HG03558 (cell line): ENCODE results near the gene ZNF777.
"Not testable (repeated sequence)": the region's sequence is repeated elsewhere in the genome, so short reads cannot be mapped to it uniquely, and the experiment has no call there.

Experiments used
- ATAC-seq: cut with Tn5 transposase; IDR thresholded peaks from one replicate; pipeline ENCODE4 v1.9.1; 2021; ENCODE audit warnings: moderate number of reproducible peaks; ENCODE audit not compliant: unreplicated experiment; ENCODE audit errors: extremely low read depth

The ZNF777 gene

DNA sequence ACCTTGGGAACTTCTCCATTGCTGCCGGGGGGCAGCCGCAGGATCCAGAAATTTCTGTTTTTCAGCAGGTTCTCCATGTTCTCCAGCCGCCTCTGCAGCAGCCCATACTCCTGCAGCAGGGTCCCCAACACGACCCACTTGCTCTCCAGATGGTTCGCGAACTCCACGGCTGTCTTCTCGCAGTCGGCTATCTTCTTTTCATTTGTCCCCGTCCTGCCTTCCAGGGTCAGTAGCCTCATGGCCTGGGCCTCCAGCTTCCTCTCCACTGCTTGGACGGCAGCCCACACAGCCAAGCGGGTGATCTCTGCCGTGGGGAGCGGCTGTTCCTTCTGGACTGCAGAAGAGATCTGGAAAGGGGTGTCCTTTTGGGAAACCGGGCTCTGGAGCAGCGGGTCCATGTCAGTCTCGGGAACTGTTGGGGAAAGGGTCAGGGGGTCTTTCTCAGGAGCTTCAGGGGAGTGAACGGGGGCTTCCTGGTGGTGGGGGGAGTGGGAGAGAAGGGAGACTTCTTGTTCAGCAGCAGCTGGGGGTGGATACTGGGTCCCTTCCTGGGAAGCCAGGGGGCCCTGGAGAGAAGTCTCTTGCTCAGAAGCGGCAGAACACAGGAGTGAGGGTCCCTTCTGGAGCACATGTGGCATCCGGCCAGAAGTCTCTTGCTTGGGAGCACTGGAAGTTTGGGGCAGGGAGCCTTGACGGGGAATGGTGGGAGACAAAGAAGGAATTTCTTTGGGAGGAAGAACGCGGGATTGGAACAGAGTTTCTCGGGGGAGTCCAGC, 5.5 kb downstream of the ZNF777 start:
- no peak for ATAC-seq

DNA sequence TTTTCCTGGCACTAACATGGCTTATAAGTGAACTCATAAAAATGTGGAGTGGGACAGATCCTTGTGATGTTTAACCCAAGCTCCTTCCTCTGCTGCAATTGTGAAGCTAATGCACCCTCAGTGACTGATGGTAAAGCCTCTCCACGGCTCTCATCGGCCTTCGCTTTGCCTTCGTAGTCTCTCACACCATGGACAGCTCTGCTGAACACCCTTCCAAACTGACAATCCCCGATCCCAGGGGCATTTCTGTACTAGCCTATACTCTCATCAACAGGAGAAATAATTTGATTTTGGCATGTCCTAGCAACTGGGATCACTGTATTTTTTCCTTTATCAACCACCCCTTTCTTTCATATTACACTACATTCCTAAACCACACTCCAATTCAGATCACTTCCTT, 6.1 kb downstream of the ZNF777 start:
- ATAC-seq, result no peak

DNA sequence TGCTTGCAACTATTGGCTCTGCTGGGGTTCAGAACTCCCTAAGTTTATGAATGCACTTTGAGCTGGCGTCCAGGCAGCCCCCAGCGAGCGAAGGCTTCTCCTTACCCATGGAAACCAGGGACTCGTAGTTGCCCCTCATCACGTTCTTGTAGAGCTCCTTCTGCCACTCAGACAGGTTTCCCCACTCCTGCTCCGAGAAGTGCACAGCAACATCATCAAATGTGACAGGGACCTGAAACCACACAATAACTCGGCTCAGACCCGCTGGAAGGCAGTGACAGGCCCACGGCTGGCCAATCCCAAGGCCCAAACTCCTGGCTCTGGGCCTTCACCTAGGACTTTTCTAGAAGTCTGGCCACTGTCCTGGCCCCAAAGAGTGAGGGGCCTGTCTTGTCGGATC, 6.9 kb downstream of the ZNF777 start:
- no peak for ATAC-seq

DNA sequence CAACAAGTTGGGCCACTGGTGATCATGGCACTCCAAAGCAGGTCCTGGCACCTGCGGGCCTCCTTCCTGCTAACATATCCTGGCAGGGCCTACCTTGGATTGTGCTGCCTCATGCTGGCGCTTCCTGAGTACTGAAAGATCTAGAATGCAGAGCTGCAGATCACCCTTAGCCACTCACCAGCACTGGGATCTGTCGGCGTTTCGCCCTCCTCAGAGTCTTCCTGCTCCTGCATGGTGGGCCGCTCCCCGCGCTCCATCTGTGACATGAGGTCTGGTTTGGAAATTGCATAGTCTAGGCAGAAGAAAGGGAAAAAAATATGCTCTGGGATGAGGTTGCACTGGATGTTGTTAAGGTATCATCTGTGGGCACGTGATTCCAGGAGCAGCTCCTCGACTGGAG, 10.0 kb downstream of the ZNF777 start:
- no peak for ATAC-seq

DNA sequence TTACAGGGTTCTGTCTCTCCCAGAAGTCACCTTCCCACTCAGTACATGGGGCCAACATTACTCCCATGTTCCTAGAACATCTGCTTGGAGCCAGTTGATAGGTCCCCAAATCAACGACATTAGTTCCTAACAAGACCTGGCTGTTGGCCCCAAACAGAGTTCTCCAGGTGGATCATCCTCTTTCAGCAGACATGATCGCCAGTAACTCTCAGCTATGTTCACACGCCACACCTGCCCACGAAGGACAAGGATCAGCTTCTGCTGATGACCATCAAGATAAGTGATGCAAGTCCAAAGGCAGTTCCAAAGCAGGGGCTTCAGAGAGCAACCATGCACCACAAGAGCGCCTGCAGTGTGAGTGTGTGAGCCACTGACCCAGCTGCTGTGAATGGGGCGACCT, 11.0 kb downstream of the ZNF777 start:
- ATAC-seq, result no peak

DNA sequence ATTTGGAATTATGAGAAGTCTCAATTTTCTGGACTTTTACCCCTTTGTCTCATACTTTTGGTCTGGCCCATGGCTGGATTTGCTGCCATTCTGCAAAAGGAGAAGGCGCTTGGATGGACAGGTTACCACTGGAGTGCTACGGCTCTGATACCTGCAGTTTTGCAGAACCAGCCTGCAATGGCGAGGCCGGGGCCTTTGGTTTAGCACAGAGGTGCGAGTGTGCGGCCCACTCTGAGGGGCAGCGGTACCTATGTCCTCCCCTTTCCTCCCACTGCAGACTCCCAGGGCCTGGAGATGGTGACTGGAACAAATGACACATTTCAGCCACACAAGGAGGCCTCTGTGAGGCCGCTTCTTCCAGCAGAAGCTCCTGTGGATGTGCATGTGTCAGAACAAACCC, 11.9 kb downstream of the ZNF777 start:
- ATAC-seq, result no peak

DNA sequence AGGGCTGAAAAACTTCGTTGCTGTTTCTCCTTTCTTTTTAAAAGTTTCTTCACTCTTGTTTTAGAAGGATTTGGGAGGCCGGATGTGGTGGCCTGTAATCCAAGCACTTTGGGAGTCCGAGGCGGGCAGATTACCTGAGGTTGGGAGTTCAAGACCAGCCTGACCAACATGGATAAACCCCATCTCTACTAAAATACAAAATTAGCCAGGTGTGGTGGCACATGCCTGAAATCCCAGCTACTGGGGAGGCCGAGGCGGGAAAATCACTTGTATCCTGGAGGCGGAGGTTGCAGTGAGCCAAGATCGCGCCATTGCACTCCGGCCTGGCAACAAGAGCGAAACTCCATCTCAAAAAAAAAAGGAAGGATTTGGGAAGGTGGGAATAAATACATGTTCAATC, 14.8 kb downstream of the ZNF777 start:
- ATAC-seq, result not testable (repeated sequence)

DNA sequence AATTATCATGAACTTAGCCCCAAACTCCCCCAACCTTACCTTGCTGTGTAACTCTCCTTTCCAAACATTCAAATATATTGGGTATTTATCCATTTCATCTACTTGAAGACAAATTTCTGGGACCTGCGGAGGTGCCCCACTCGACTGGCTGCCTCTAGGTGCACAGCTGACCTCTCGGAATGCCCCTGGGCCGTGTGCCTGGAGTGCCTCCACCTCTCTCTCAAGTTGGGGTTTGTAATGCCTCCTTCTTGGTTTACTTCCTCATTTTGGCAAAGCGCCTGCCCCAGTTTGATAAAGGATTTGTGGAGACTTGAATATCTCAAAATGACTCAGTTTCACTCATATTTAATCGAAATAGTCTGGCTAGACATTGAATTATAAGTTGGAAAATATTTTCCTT, 16.6 kb downstream of the ZNF777 start:
- no peak for ATAC-seq

DNA sequence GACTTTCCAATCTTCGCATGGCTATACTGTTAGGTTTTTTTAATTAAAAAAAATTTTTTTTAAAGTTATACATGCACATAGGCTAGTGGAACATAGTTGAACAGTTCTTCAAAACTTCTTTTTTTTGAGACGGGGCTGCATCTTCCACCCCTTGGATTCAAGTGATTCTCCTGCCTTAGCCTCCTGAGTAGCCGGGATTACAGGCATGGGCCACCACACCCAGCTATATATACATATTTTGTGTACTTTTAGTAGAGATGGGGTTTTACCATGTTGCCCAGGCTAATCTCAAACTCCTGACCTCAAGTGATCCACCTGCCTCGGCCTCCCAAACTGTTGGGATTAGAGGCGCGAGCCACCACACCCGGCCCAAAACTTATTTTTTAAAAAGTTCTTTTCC, 17.3 kb downstream of the ZNF777 start:
- ATAC-seq, result no peak

DNA sequence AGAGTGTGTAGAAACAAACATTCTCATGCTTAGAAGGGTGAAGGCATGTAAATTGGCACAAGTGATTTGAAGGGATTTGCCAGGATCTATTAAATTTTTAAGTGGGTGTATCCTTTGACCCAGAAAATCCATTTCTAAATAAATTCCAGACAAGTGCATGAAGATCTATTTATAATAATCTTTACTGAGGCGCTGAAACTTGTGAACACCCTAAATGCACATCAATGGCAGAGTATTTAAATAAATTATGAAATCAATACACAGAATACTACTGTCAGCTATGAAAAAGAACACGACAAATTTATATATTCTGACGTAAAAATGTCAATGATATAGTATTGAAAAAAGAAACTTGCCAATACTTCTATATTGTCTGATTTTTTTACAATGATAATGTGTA, 17.9 kb downstream of the ZNF777 start:
- no peak for ATAC-seq

DNA sequence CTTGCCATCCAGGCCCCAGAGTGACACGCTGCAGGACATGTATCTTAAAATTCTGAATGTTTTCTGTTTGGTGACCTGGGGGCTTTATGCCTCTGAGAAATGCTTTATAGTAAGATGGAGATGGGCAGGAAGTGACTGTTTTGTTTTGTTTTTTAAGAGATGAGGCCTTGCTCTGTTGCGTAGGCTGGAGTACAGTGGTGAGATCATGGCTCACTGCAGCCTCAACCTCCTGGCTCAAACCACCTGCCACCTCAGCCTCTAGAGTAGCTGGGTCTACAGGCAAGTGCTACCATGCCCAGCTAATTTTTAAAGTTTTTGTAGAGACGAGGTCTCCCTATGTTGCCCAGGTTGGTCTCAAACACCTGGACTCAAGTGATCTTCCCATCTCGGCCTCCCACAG, 20.6 kb downstream of the ZNF777 start:
- ATAC-seq, result no peak

DNA sequence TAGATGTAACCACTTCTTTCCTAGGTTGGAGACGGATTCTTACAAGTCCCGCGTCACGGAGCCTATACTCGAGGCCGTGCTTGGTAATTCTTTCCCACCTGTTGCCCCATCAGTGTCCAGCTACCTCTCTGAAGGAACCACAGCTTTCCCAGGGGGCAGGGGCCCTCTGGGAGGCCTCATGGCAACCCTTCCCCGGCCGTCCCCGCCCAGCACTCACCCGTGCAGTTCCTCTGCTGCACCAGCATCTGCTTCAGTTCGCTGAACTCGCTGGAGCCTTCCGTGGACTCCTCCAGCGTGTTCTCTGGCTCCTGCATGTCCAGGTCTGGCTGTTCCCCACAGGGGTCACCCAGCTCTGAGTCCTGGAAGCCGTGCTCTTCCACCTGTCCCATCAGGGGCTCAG, 24.5 kb downstream of the ZNF777 start:
- ATAC-seq, result no peak

DNA sequence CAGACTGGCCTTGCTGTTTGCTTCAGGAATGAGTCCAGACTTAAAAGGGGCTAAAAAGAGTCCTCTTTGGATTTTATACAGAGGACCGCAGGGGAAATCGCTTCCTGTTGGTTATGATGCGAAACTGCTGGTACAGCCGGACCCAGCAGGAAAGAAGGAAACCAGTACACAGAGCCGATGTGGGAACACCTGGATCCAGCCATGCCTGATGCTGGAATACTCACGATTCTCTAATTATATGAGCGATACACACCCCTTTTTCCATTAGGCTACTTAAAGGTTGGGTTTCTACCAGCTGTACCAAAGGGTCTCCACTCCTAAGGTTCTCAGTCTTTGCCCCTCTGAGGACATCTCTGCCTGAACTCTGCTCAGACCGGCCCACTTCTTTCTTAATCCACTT, 27.7 kb downstream of the ZNF777 start:
- ATAC-seq, result no peak

DNA sequence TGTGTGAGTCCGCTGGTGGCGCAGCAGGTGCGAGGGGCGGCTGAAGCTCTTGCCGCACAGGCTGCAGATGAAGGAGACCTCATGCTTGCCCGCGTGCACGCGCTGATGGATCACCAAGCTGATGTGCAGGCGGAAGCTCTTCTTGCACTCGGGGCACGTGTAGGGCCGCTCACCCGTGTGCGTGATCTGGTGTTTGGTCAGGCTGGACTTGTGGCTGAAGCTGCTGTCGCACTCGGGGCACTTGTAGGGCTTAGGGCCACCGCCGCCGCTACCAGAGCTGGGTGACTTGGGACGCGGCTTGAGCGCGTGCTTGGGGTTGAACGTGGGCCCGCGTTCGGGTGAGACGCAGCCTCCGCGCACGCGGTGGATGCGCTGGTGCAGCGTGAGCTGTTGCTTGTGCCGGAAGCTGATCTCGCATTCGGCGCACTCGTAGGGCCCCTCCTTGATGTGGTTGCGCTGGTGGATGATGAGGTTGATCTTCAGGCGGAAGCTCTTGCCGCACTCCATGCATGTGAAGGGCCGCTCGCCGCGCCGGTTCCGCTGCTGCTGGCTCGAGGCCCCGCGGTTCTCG, 28.7 kb downstream of the ZNF777 start:
- no peak for ATAC-seq

DNA sequence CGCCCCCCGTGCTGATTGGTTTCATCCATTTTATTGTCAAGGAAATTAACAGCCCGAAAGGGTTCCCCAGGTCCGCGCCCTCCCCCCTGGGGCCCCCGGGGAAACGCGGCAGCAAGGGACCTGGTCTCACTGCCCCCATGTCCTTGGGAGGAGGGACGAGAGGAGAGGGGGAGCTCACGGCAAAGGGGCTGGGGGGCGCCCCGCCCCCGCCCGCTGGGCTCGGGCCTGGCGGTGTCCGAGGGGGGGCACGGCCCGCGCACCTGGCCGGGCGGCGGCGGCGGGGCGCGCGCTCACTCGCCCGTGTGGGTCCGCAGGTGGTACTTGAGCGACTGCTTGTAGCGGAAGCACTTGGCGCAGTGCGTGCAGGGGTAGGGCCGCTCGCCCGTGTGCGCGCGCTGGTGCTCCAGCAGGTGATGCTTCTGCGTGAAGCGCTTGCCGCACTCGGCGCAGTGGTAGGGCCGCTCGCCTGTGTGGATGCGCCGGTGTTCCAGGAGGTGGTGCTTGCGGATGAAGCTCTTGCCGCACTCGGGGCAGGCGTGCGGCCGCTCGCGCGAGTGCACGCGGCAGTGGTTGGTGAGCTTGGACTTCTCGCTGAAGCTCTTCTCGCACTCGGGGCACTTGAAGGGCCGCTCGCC, 29.3 kb downstream of the ZNF777 start:
- ATAC-seq, result no peak

DNA sequence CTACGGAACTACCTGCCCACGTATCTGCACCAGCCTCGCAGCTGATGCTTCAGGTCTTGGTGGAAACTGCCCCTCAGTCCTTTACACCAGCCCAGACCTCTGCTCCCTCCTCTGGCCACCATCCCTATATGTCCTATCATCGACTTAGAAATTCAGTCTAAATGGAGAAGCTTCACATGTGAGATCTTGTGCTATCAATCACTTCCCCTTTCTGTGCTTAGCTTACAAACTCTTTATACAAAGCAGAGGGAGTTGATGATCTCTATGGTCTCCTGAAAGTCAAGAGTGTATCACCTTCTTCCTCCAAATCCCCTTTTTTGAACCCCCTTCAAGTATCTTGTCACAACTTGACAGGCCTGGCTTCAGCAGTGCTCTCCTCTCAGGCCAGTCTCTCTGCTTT, 30.7 kb downstream of the ZNF777 start:
- no peak for ATAC-seq

DNA sequence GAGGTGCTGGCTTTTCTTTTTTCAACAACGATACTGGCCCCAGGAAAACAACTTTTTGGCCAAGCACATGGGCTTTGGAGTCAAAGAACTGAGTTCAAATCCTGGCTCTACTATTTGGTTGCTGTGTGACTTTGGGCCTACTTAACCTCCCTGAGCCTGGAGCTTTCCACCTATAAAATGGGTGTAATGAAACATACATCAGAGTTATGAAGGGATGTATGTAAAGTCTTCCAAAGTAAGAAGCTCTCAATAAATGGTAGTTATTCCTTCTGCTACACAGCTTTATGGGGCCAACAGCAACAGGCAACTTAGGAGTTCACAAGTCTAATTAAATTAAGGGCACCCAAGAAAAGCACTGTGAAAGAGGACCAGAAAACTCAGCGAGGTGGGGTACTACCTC, 33.0 kb downstream of the ZNF777 start:
- no peak for ATAC-seq

DNA sequence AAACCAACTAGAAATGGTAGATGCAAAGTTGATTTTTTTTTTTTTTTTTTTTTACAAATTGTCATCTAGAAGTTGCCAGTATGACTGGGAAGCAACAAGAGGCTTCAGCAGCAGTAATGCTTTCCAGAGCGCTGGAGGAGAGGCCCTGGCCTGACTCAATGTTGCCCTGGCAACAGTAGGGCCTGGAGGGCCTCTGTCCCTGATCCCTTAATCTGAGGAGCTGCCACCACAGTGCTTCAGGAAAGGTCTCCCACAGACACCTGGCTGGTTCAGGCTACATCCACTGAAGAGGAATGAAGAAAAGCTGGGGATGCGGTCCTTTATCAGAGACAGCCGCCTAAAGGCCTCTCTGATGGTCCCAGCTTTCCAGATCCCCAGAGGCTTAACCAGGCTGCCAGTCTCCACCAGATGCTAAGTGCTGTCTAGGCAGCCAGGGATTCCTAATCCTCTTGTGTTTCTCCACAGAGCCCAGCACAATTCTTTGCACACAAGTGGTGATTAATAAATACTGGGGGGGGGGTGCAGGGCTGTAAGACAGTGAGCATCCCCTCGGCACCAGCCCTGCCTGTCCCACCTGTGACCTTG, 33.7 kb downstream of the ZNF777 start:
- ATAC-seq, result no peak

DNA sequence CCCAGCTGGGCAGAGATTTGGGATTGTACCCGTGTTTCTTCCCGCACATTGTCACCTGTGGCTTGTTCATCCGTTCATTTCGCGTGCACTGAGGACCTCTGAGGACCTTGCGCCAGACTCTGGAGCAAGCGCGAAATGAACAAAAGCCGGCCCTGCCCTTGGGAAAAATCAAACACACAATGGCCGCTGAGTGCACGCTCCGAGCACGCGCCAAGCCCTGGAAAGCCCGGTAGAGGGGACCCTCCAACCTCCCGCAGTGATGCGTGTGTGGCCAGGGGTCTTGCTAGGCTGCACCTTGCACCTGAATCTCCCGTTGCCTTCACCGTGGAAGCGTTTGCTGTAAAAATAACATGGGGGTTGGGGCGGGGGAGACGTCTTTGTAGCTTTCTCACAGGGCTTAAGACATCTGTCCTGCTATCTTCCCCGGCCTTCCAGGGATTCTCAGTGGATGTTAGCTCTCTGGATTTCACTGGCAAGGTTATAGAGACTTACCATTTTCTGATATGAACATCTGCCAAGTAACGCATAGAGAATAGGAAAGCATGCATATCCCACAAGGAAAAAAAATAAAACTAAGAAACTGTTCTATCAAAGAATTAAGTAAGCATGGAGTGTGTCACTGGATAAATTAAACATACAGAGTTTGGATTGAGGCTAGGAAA, 37.3 kb downstream of the ZNF777 start:
- no peak for ATAC-seq

DNA sequence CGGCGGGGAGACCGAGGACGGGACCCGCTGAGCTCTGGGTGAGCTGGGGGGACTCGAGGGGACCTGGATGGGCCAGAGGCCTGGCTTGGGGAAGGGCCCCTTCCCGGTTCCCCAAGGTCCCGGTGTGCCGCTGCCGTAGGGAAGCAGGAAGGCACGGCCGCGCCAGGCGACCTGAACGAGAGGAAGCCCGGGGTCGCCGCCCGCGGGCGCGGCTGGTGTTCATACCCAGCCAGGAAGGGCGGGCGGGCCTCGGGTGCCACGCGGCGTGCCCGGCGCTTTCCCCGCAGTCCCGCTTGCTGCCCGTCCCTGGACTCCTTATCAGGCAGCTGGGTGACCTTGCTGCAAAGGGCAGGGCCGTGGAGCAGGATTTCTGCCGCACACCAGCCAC, 38.0 kb downstream of the ZNF777 start:
- peak; percentile 8 for ATAC-seq
